HL-60/S4 treated with phorbol 12-myristate 13-acetate at 8.2 ng/mL for 4 days and 3 days (cell line): ENCODE measurements around the gene FBLN1.

Experiments
- in situ Hi-C: fragments of 300-500 bp; cut with MboI; formaldehyde crosslinking; loops from 2 replicates; pipeline ENCODE4 v1.15.0; 2022; ENCODE audit warnings: low sequenced_read_pairs

FBLN1 gene

GRCh38 chr22:45562537-45563361 lies 60.1 kb downstream of the FBLN1 start:
- in situ Hi-C loops: no loop called here

- in situ Hi-C loops: no loop called here
These were observed 60.8 kb downstream of the FBLN1 start for GRCh38 chr22:45563362-45564040.

DNA sequence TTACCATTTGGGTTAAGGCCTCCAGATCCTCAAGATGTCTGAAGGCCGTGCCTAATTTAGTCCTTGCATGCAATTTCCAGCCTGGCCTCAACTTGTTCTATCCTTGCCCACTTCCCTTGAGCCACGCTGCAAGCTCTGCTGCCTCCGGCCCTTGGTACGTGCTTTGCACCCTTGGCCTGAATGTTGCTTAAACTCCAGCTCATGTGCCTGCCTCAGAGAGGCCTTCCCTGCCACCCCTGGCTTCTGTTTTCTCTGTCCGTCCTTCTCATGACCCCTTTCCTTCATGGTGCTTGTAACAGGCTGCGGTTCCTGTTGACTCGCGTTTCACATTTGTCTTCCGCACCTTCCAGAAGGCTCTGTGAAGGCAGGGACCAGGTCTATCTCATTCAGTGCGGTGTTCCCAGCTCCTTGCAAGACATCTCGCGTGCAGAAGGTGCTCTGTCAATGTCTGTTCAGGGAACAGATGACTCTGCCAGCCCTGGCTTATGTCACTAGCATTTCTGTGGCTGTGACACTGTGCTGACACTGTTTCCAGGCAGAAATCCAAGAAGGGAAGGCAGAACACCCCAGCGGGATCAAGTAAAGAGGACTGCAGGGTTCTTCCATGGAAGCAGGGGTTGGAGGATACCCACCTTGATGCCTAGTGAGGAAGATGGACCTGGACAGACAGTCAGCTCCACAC lies 61.8 kb downstream of the FBLN1 start:
- in situ Hi-C loops: no loop called here

GRCh38 chr22:45565171-45565570 lies 62.5 kb downstream of the FBLN1 start:
- in situ Hi-C loops: no loop called here

DNA sequence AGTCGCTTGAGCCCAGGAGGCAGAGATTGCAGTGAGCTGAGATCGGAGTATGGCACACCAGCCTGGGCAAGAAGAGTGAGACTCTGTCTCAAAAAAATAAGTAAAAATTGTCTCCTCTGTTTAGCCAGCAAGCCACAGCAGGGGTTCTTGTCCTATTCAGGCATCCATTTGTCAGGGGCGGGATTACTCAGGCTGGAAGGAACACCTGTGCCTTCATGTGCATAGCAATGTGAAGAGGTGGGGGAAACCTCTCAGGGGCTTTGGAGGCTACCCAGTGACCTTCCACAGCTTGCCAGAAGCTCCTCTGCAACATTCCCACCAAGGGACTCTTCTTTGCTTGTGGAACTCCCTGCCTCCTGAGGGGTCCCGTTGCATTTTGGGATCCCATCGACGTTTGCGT lies 63.3 kb downstream of the FBLN1 start:
- in situ Hi-C loops: no loop called here

GRCh38 chr22:45568213-45568612 lies 65.5 kb downstream of the FBLN1 start:
- in situ Hi-C loops: no loop called here

- in situ Hi-C loops: loop anchor here (10.0 kb wide), 1 partner anchor 414 kb away; no protein-coding TSS in a partner anchor
These were observed 68.4 kb downstream of the FBLN1 start for GRCh38 chr22:45571089-45571488.

- in situ Hi-C loops: loop anchor here (10.0 kb wide), 1 partner anchor 412 kb away; no protein-coding TSS in a partner anchor
These were observed 69.8 kb downstream of the FBLN1 start for GRCh38 chr22:45572444-45572843.

GRCh38 chr22:45574069-45574703 lies 71.5 kb downstream of the FBLN1 start:
- in situ Hi-C loops: loop anchor here (10.0 kb wide), 1 partner anchor 411 kb away; no protein-coding TSS in a partner anchor

- in situ Hi-C loops: loop anchor here (10.0 to 25.0 kb wide), 2 partner anchors 410 to 537 kb away; no protein-coding TSS in a partner anchor
These were observed 72.5 kb downstream of the FBLN1 start for GRCh38 chr22:45575173-45575572.

DNA sequence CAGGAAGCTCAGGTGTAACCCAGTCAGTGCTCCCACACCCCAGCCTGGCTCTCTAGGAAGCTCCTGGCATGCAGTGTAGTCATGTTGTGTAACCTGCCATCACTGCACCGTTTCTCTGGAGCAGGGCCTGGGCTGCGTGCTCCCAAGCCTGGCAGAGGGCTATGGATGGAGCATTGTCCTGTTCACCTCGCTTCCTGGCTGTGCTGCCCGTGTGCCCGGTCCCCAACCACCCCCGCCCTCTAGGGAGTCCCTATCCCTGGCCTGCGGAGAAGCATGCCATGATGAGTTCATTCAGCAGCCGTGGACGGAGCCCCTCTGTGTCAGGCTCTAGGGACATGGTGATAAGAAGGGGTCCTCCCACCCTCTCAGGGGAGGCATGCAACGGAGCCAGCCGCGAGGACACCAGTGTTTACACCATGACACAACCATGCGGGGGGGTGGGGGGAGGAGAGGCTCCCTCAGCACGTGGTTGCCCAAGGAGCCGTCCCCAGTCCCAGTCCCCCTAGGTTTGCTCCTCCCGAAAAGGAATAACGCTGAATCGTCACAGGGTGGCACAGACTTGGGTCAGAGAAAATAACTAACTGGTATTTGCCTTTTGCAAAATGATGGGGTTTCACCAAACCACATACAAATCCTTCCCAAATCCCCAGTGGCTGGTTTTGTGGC lies 73.1 kb downstream of the FBLN1 start:
- in situ Hi-C loops: loop anchor here (10.0 to 25.0 kb wide), 2 partner anchors 409 to 537 kb away; no protein-coding TSS in a partner anchor

GRCh38 chr22:45576273-45576625 lies 73.6 kb downstream of the FBLN1 start:
- in situ Hi-C loops: loop anchor here (10.0 to 25.0 kb wide), 2 partner anchors 409 to 536 kb away; no protein-coding TSS in a partner anchor

DNA sequence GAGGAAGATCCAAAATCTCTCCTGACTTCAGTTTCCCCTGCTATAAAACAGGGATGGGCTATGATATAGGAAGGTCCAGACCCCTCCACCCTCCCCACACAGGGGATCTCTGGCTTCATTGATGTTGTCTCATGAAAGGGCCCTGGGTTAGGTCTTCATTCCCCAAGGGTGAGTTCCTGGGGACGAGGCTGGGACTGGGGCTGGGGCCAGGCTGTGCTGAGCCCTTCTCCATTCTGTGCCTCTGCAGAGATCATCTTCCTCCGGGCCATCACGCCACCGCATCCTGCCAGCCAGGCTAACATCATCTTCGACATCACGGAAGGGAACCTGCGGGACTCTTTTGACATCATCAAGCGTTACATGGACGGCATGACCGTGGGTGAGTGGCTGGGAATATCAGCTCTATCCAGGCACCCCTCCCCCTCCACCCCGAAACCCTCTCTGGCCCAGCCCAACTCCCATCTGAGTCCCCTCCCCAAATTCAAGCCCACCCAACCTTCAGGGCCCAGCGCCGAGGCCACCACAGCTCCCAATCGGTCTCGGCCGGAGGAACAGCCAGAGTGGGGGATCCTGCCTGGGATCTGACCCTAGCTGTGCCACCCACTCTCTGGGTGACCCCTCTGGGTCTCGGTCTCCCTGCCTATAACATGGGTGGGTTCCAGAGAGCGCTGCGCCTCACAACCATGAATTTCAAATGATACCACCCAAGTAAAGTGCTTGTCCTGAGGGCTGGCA lies 74.2 kb downstream of the FBLN1 start:
- in situ Hi-C loops: loop anchor here (10.0 to 25.0 kb wide), 2 partner anchors 408 to 535 kb away; no protein-coding TSS in a partner anchor

DNA sequence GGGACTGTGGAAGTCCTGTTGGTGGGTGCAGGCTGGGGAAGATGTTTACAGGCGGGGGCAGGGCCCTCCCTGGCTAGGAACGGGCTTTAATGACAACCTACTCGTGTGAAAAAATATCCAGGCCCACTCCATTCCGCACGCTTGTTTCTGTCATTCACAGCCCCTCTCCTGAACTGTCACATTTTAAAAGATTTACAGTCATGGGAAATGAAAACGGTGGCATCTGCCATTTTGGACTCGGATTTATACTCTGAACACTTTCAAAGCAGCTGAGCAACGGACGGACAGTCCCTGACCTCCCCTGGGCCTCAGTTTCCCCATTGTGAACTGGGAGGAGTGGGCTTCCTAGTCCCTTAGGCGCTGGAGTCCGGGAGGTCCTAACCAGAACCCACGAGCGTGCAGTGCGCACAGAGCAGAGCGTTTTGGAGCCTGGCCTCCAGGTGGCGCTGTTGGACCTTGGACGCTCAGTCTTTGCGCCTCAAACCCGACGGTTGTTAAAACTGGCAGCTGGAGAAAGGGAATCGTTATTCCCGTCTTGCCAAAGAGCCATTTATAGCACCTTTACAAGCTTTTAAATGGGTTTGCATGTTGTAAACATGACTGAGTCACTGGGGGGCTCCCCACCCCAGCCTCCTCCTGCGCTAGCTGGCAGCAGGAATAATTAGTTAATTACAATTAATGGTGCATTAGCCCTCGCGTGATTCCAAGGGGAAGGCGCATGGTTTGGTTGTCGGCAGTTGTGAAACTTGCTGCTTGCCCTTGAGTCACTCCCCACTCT lies 75.3 kb downstream of the FBLN1 start:
- in situ Hi-C loops: loop anchor here (10.0 to 25.0 kb wide), 2 partner anchors 407 to 534 kb away; no protein-coding TSS in a partner anchor

- in situ Hi-C loops: loop anchor here (10.0 to 25.0 kb wide), 2 partner anchors 406 to 534 kb away; no protein-coding TSS in a partner anchor
These were observed 76.0 kb downstream of the FBLN1 start for GRCh38 chr22:45578524-45579147.

DNA sequence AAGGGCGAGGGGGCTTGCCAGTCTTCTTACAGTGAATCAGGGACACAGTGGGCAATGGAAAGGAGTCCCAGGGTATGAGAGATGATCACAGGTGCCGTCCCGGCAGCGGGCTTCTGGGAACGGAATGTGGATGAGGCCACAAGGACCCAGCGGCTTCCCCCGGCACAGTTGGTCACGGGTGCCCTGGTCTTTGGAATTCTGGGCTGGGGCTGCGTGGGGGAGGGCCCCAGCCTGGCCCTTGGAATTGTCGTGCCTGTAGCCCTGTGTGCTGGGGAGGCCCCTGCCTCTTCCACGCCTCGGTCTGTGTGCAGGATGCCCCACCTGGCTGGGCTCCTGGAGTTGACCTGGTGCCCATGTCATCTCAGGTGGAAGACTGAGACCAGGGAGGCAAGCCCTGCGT lies 76.6 kb downstream of the FBLN1 start:
- in situ Hi-C loops: loop anchor here (10.0 to 25.0 kb wide), 2 partner anchors 405 to 533 kb away; no protein-coding TSS in a partner anchor

DNA sequence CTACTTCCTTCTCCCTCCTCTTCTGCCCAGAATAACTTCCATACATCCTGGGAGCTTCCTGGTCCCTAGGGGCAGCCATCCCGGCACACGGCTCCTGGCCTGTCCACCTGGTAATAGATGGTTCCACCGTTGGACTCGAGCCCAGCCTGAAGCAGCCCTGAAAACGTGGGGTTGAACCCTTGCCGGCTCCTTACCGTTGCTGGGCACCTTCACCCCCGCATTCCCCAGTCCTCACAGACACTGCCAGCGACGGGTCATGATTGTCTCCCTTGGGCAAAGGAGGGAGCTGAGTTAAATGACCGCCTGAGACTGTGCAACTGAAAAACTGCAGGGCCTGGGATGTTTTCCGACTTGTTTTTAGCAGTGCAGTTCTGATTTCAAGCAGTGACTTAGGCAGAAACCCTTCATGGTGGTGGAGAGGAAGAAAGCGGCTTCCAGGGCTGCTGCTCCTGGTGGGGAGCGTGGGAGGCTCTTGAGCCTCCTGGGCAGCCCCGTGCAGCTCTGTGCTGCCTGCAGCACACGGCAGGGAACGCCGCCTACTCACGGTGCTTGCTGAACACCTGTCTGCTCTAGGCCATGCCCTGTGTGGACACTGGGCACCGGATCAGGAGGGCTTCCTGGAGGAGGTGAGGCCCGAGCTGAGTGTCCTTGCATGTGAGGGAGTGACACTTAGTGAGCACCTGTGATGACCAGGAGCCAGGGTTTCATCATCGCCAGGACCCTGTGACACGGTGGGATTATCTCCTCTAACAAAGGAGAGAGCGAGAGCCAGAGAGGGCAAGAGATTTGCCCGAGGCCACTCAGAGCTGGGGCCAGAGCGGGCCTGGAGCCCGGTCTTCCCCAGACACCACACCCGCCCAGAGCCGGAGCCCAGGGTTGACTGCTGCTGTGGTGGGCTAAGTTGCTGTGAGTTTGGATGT lies 77.4 kb downstream of the FBLN1 start:
- in situ Hi-C loops: loop anchor here (10.0 to 25.0 kb wide), 2 partner anchors 405 to 532 kb away; no protein-coding TSS in a partner anchor
